WTC11 (cell line): ENCODE measurements around the gene WWC1. TPM values are rescaled to one million over a fixed set of nuclear protein-coding genes. Genes with fewer than 3 reads are reported as not detected.
A peak's percentile ranks its signal among the peaks of the same experiment; 100 is the strongest.

ENCODE experiments used
- ATAC-seq: fragments of 200-7000 bp; cut with Tn5 transposase; 2 replicates; pipeline ENCODE4 v1.10.0; 2021; ENCODE audit warnings: mild to moderate bottlenecking, moderate library complexity
- CTCF ChIA-PET: fragments of 300-600 bp; sonication (Branson Sonifier 250); formaldehyde crosslinking; loops from one replicate; lab custom pipeline; 2021; ENCODE audit warnings: antibody characterized with exemption; lab: Charles Lee
- POLR2A ChIA-PET: fragments of 350-600 bp; sonication (Branson Sonifier 250); formaldehyde crosslinking; loops from one replicate; lab custom pipeline; 2021; ENCODE audit warnings: antibody characterized with exemption; lab: Charles Lee
- DNase-seq: peaks from one replicate; pipeline ENCODE4 v3.0.0; 2021; ENCODE audit warnings: low spot score
- H3K27ac Mint-ChIP-seq: 2 replicates; pipeline ENCODE4 v1.8.0; 2021; ENCODE audit warnings: mixed read lengths
- H3K27me3 Mint-ChIP-seq: 2 replicates; pipeline ENCODE4 v1.8.0; 2021; ENCODE audit warnings: low read depth, mild to moderate bottlenecking, moderate library complexity, mixed read lengths
- H3K36me3 Mint-ChIP-seq: 2 replicates; pipeline ENCODE4 v1.8.0; 2021; ENCODE audit warnings: mixed read lengths
- H3K4me1 Mint-ChIP-seq: 2 replicates; pipeline ENCODE4 v1.8.0; 2022; ENCODE audit warnings: mixed read lengths
- H3K4me3 Mint-ChIP-seq: 2 replicates; pipeline ENCODE4 v1.8.0; 2021; ENCODE audit warnings: mild to moderate bottlenecking, moderate library complexity, mixed read lengths
- H3K9me3 Mint-ChIP-seq: 2 replicates; pipeline ENCODE4 v1.8.0; 2021; ENCODE audit warnings: mixed read lengths
- CREM ChIP-seq: sonication (generic); formaldehyde crosslinking; IDR thresholded peaks from 2 replicates; pipeline ENCODE4 v1.8.1; 2022; ENCODE audit warnings: mild to moderate bottlenecking, missing genetic modification reagents, moderate library complexity
- GRHL2 ChIP-seq: fragments of 250-450 bp; sonication (Bioruptor Pico); IDR thresholded peaks from 2 replicates; pipeline ENCODE4 v1.8.0; 2022; ENCODE audit warnings: mild to moderate bottlenecking, moderate library complexity; ENCODE audit not compliant: insufficient replicate concordance, severe bottlenecking
- JUN ChIP-seq: sonication (generic); formaldehyde crosslinking; IDR thresholded peaks from 2 replicates; pipeline ENCODE4 v1.8.0; 2023; ENCODE audit warnings: mild to moderate bottlenecking, missing genetic modification reagents
- NR3C1 ChIP-seq: sonication (generic); formaldehyde crosslinking; conservative IDR thresholded peaks from 2 replicates; pipeline ENCODE4 v1.8.1; 2023; ENCODE audit warnings: low read depth, mild to moderate bottlenecking, missing genetic modification reagents
- RORB ChIP-seq: fragments of 250-450 bp; sonication (Bioruptor Pico); IDR thresholded peaks from 2 replicates; pipeline ENCODE4 v1.9.0; 2021; ENCODE audit warnings: mild to moderate bottlenecking
- SMAD3 ChIP-seq: sonication (generic); formaldehyde crosslinking; IDR thresholded peaks from 2 replicates; pipeline ENCODE4 v1.8.0; 2022; ENCODE audit warnings: missing genetic modification reagents, mild to moderate bottlenecking, borderline replicate concordance
- SOX15 ChIP-seq: fragments of 250-450 bp; sonication (Bioruptor Pico); IDR thresholded peaks from 2 replicates; pipeline ENCODE4 v1.9.0; 2021; ENCODE audit warnings: mild to moderate bottlenecking
- ZNF317 ChIP-seq: sonication (generic); formaldehyde crosslinking; IDR thresholded peaks from 2 replicates; pipeline ENCODE4 v1.8.1; 2023; ENCODE audit warnings: low read depth, mild to moderate bottlenecking, moderate library complexity, missing genetic modification reagents, borderline replicate concordance
- ZNF416 ChIP-seq: fragments of 250-450 bp; sonication (Bioruptor Pico); IDR thresholded peaks from 2 replicates; pipeline ENCODE4 v1.9.0; 2021; ENCODE audit warnings: mild to moderate bottlenecking, inconsistent platforms
- ZNF671 ChIP-seq: fragments of 250-450 bp; sonication (Bioruptor Pico); IDR thresholded peaks from 2 replicates; pipeline ENCODE4 v1.8.0; 2021; ENCODE audit warnings: mild to moderate bottlenecking
- total RNA-seq: library from RNA; stranded (reverse); gene quantifications from 3 replicates; pipeline ENCODE4 v1.2.3, GENCODE V29; 2021
- TF ChIP-seq, protein P1 (sequence below): sonication (generic); formaldehyde crosslinking; IDR thresholded peaks from 2 replicates; pipeline ENCODE4 v1.8.1; 2023; ENCODE audit warnings: mild to moderate bottlenecking, missing genetic modification reagents
- TF ChIP-seq, protein P2 (sequence below): sonication (generic); formaldehyde crosslinking; IDR thresholded peaks from 2 replicates; pipeline ENCODE4 v1.8.1; 2022; ENCODE audit warnings: low read depth, mild to moderate bottlenecking, moderate library complexity, missing genetic modification reagents, borderline replicate concordance
- TF ChIP-seq, protein P3 (sequence below): fragments of 250-450 bp; sonication (Bioruptor Pico); conservative IDR thresholded peaks from 2 replicates; pipeline ENCODE4 v1.9.0; 2021; ENCODE audit warnings: mild to moderate bottlenecking

The WWC1 gene
- total RNA-seq, 1 experiment from 2014 or later, result 48.4 TPM

- no peak for TF ChIP-seq CREM (CRISPR knock-in tag)
- TF ChIP-seq, protein P1, sequence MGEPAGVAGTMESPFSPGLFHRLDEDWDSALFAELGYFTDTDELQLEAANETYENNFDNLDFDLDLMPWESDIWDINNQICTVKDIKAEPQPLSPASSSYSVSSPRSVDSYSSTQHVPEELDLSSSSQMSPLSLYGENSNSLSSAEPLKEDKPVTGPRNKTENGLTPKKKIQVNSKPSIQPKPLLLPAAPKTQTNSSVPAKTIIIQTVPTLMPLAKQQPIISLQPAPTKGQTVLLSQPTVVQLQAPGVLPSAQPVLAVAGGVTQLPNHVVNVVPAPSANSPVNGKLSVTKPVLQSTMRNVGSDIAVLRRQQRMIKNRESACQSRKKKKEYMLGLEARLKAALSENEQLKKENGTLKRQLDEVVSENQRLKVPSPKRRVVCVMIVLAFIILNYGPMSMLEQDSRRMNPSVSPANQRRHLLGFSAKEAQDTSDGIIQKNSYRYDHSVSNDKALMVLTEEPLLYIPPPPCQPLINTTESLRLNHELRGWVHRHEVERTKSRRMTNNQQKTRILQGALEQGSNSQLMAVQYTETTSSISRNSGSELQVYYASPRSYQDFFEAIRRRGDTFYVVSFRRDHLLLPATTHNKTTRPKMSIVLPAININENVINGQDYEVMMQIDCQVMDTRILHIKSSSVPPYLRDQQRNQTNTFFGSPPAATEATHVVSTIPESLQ (CRISPR knock-in tag), result no peak
- TF ChIP-seq, protein P2, sequence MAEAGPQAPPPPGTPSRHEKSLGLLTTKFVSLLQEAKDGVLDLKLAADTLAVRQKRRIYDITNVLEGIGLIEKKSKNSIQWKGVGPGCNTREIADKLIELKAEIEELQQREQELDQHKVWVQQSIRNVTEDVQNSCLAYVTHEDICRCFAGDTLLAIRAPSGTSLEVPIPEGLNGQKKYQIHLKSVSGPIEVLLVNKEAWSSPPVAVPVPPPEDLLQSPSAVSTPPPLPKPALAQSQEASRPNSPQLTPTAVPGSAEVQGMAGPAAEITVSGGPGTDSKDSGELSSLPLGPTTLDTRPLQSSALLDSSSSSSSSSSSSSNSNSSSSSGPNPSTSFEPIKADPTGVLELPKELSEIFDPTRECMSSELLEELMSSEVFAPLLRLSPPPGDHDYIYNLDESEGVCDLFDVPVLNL, result no peak
- TF ChIP-seq ZNF416 (CRISPR knock-in tag), result no peak
- TF ChIP-seq JUN (CRISPR knock-in tag), result no peak
- TF ChIP-seq SMAD3 (CRISPR knock-in tag), result no peak
- no peak for TF ChIP-seq ZNF317
- TF ChIP-seq GRHL2 (CRISPR knock-in tag), result no peak
- TF ChIP-seq, all 79 proteins: peak for 0
- ATAC-seq, result no peak
- no peak overlapping the region for H3K4me3 Mint-ChIP-seq
- H3K36me3 Mint-ChIP-seq, result peaks cover 17% of the 10 kb centered on the region
- no peak for DNase-seq
- H3K27me3 Mint-ChIP-seq, result no peaks in the 10 kb centered on the region
- H3K4me1 Mint-ChIP-seq, result no peaks in the 10 kb centered on the region
- no peaks in the 10 kb centered on the region for H3K9me3 Mint-ChIP-seq
- ChIA-PET POLR2A (no interaction called here), CTCF (no interaction called here)
- H3K27ac Mint-ChIP-seq, result no peak overlapping the region
These were observed 180.3 kb downstream of the WWC1 start for GRCh38 chr5:168471785-168472184.

- POLR2A ChIA-PET, result no interaction called here
- no peak for DNase-seq
These were observed 180.9 kb downstream of the WWC1 start for GRCh38 chr5:168472329-168472728.

GRCh38 chr5:168474319-168474718 lies 182.9 kb downstream of the WWC1 start:
- POLR2A ChIA-PET, result no interaction called here
- H3K4me3 Mint-ChIP-seq, result no peak overlapping the region
- DNase-seq (no peak), ATAC-seq (no peak)
- no peaks in the 10 kb centered on the region for H3K9me3 Mint-ChIP-seq
- H3K27ac Mint-ChIP-seq, result no peak overlapping the region
- H3K4me1 Mint-ChIP-seq, result no peaks in the 10 kb centered on the region
- peaks cover 4% of the 10 kb centered on the region; the same call in 1 of the 2 replicates for H3K27me3 Mint-ChIP-seq
- TF ChIP-seq, protein P3, sequence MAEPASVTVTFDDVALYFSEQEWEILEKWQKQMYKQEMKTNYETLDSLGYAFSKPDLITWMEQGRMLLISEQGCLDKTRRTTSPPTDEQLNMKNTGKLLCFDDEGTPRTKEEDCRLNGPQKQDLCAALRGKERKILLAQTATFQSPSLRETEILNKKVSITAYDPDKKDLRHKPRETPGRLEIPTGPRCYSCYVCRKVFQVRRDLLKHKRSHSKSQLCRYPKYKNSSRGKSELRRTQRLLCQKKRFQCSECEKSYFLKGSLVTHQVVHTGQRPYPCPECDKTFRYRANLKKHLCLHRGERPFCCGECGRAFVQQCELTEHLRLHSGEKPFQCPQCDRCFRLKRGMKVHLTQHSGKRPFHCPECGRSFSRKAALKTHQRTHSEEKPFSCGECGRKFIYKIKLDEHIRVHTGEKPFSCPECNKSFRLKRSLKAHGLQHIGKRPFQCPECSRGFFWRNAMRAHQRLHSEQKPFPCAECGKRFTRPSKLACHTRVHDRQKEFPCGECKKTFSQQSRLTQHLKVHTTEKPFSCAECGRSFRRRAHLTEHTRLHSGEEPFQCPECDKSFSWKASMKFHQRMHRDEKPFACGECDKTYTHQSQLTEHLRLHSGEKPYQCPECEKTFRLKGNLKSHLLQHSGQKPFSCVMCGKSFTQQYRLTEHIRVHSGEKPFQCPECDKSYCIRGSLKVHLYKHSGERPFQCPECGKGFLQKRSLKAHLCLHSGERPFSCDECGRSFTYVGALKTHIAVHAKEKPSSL (CRISPR knock-in tag), result no peak
- TF ChIP-seq, protein P1 (CRISPR knock-in tag), result no peak
- TF ChIP-seq CREM (CRISPR knock-in tag), result no peak
- TF ChIP-seq NR3C1, result no peak
- no peak for TF ChIP-seq SOX15 (CRISPR knock-in tag)
- peaks cover 4% of the 10 kb centered on the region; the same call in 1 of the 2 replicates for H3K36me3 Mint-ChIP-seq
- CTCF ChIA-PET, result no interaction called here

More at GRCh38 chr5:168472329-168472728, 180.9 kb downstream of the WWC1 start:
- CTCF ChIA-PET, result interaction anchor here (0.5 kb wide), 1 partner anchor 99 kb away, joined by 5 read pairs; no protein-coding TSS in a partner anchor
- Mint-ChIP-seq H3K27me3 (no peaks in the 10 kb centered on the region), H3K9me3 (no peaks in the 10 kb centered on the region), H3K36me3 (peaks cover 14% of the 10 kb centered on the region), H3K27ac (no peak overlapping the region; the same call in 1 of the 2 replicates), H3K4me1 (no peaks in the 10 kb centered on the region), H3K4me3 (no peak overlapping the region)
- peak; percentile 31 for ATAC-seq
- no peak for TF ChIP-seq ZNF671 (CRISPR knock-in tag)
- TF ChIP-seq RORB, result no peak
